ENCODE data around the gene PRKAG3. TPM values are rescaled to one million over a fixed set of nuclear protein-coding genes. Genes with fewer than 3 reads are reported as not detected.
"Not testable (repeated sequence)": the region's sequence is repeated elsewhere in the genome, so short reads cannot be mapped to it uniquely, and the experiment has no call there.

PRKAG3 gene
- total RNA-seq, 3 donors from 2014 or later = not detected

DNA sequence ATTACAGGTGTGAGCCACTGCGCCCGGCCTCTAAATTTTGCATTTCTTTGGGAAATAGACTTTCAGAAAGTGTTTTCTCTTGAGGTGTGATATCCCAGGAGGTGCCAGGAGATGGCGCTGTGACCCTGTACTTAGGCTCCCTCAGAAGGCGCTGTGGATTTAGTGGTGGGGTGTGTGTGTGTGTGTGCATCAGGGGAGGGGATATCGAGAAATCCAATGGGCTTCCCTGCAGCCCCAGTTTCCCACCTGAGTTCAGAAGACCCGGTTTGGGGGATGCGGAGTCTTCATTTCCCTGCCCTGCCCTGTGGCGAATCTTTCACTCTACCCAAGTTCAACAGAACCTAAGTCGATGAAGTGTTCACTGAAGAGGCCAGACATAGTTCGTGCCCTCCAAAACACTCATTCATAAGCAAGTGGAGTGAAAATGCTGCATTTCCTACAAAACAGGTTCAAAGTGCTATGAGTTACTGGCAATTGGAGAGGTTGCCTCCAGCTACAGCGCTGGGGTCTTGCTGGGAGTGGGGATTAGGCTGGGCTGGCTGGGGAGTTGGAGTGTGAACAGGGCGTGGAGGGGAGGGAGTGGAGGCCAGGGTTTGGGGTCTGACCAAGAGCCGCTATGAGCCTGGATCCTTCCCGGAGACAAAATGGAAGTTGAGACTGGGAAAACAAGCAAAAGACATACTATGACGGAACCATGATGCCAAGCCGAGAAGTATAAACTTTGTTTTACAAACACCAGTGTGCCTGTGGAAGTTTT is 21.5 kb upstream of the PRKAG3 start:
- Histone ChIP-seq H3K4me3 (no peak overlapping the region), H3K27me3 (peaks cover 0 to 6% of the 10 kb centered on the region in 2 donors), H3K9me3 (no peaks in the 10 kb centered on the region), H3K4me1 (no peaks in the 10 kb centered on the region), H3K27ac (no peak overlapping the region), H3K36me3 (no peaks in the 10 kb centered on the region)
- no peak for TF ChIP-seq POLR2AphosphoS5 (IDR thresholded peaks at IDR 0.05)
- no peak for TF ChIP-seq POLR2A (IDR thresholded peaks at IDR 0.05)
- TF ChIP-seq, protein P1, sequence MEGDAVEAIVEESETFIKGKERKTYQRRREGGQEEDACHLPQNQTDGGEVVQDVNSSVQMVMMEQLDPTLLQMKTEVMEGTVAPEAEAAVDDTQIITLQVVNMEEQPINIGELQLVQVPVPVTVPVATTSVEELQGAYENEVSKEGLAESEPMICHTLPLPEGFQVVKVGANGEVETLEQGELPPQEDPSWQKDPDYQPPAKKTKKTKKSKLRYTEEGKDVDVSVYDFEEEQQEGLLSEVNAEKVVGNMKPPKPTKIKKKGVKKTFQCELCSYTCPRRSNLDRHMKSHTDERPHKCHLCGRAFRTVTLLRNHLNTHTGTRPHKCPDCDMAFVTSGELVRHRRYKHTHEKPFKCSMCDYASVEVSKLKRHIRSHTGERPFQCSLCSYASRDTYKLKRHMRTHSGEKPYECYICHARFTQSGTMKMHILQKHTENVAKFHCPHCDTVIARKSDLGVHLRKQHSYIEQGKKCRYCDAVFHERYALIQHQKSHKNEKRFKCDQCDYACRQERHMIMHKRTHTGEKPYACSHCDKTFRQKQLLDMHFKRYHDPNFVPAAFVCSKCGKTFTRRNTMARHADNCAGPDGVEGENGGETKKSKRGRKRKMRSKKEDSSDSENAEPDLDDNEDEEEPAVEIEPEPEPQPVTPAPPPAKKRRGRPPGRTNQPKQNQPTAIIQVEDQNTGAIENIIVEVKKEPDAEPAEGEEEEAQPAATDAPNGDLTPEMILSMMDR (IDR thresholded peaks at IDR 0.05) = peak; percentile 59 to 80 (median 67)
- intact Hi-C loops (cut with DNase I; ENCODE audit: low total_unique reads) = loop anchor here (10.0 kb wide), 1 partner anchor 148 kb away; no protein-coding TSS in a partner anchor
- peak; percentile 38 to 62 for DNase-seq (ENCODE audit: low spot score in 2 of 2)

DNA sequence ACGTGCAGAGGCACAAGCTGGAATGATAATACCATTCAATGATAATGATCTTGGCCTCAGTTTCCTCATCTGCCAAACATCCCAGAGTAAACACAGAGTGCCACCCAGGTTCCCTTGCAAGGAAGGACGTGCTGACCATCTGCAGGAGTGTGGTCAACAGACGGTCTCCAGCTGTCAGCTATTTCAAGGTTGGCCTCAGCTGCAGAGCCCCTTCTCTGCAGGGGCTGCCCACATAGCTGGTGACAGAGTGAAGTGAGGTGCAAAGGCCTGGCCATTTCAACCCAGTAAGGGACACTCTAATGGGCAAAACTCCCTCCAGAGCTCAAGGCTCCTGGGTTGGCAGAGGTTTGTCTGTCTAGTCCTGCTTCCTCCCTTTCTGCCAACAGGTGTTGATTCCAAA is 19.7 kb upstream of the PRKAG3 start:
- Histone ChIP-seq H3K9me3 (no peaks in the 10 kb centered on the region), H3K4me3 (no peak overlapping the region), H3K4me1 (no peaks in the 10 kb centered on the region), H3K27ac (no peak overlapping the region), H3K36me3 (no peaks in the 10 kb centered on the region), H3K27me3 (peaks cover 0 to 6% of the 10 kb centered on the region in 2 donors)
- intact Hi-C loops (cut with DNase I; ENCODE audit: low total_unique reads) = loop anchor here (10.0 kb wide), 1 partner anchor 146 kb away; no protein-coding TSS in a partner anchor
- TF ChIP-seq POLR2AphosphoS5 (IDR thresholded peaks at IDR 0.05) (no peak), POLR2A (IDR thresholded peaks at IDR 0.05) (no peak)
- TF ChIP-seq, protein P1 (IDR thresholded peaks at IDR 0.05) = no peak
- DNase-seq (ENCODE audit: low spot score in 2 of 2) = no peak

DNA sequence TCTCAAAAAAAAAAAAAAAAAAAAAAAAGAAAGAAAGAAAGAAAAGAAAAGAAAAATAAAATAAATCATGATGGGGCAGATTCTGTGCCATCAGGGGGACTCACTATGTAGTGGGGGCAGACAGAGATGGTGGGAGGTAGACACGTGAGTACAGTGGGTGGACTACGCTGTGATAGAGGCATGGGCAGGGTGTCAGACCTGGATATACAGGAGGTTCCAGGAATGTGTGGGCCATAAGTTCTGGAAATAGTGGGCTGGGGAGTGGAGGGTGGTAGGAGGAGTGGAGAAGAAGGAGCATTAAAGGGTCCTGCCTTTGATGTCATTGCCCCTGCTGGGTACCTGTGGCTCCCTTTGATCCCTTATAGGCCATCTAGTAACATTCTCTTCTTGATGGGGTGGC is 19.2 kb upstream of the PRKAG3 start:
- no peaks in the 10 kb centered on the region for H3K36me3 ChIP-seq
- H3K4me3 ChIP-seq = no peak overlapping the region
- DNase-seq (ENCODE audit: low spot score in 2 of 2) = no peak
- no peaks in the 10 kb centered on the region for H3K4me1 ChIP-seq
- intact Hi-C loops (cut with DNase I; ENCODE audit: low total_unique reads) = loop anchor here (10.0 kb wide), 1 partner anchor 146 kb away; no protein-coding TSS in a partner anchor
- TF ChIP-seq POLR2AphosphoS5 (IDR thresholded peaks at IDR 0.05) (no peak), POLR2A (IDR thresholded peaks at IDR 0.05) (no peak)
- TF ChIP-seq, protein P1 (IDR thresholded peaks at IDR 0.05) = no peak
- no peak overlapping the region for H3K27ac ChIP-seq
- no peaks in the 10 kb centered on the region for H3K9me3 ChIP-seq
- H3K27me3 ChIP-seq = peaks cover 0 to 6% of the 10 kb centered on the region in 2 donors

DNA sequence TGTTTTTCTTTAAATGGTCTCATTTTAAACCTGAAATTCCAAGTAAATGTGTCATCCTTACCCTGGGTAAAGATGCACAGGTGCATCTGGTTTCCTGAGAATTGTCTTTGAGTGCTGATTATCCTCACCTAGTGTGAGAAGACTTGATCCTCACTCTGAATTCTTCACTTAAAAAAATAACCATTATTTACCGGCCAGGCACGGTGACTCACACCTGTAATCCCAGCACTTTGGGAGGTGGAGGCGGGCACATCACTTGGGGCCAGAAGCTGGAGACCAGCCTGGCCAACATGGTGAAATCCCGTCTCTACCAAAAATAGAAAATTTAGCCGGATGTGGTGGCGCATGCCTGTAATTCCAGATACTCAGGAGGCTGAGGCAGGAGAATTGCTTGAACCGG is 18.1 kb upstream of the PRKAG3 start:
- no peak for TF ChIP-seq POLR2A (IDR thresholded peaks at IDR 0.05)
- TF ChIP-seq POLR2AphosphoS5 (IDR thresholded peaks at IDR 0.05) = no peak
- TF ChIP-seq, protein P1 (IDR thresholded peaks at IDR 0.05) = no peak
- intact Hi-C loops (cut with DNase I; ENCODE audit: low total_unique reads) = loop anchor here (10.0 kb wide), 1 partner anchor 145 kb away; no protein-coding TSS in a partner anchor
- no peaks in the 10 kb centered on the region for H3K9me3 ChIP-seq
- H3K27ac ChIP-seq = no peak overlapping the region
- no peak for DNase-seq (ENCODE audit: low spot score in 2 of 2)
- no peak overlapping the region for H3K4me3 ChIP-seq
- H3K36me3 ChIP-seq = no peaks in the 10 kb centered on the region
- peaks cover 0 to 6% of the 10 kb centered on the region in 2 donors for H3K27me3 ChIP-seq
- no peaks in the 10 kb centered on the region for H3K4me1 ChIP-seq

DNA sequence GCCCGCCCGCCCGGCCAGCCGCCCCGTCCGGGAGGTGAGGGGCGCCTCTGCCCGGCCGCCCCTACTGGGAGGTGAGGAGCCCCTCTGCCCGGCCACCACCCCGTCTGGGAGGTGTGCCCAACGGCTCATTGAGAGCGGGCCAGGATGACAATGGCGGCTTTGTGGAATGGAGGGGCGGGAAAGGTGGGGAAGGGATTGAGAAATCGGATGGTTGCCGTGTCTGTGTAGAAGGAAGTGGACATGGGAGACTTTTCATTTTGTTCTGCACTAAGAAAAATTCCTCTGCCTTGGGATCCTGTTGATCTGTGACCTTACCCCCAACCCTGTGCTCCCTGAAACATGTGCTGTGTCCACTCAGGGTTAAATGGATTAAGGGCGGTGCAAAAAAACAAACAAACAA is 15.4 kb upstream of the PRKAG3 start:
- H3K36me3 ChIP-seq, H3K27ac ChIP-seq: not testable (repeated sequence)

DNA sequence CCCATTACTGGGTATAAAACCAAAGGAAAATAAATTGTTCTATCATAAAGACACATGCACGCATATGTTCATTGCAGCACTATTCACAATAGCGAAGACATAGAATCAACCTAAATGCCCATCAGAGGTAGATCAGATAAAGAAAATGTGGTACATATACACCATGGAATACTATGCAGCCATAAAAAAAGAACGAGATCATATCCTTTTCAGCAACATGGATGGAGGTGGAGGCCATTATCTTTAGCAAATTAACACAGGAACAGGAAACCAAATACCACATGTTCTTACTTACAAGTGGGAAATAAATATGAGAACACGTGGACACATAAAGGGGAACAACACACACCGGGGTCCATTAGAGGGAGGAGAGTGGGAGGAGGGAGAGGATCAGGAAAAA is 12.7 kb upstream of the PRKAG3 start:
- intact Hi-C loops (cut with DNase I; ENCODE audit: low total_unique reads) = not testable (repeated sequence)

More for the DNA sequence above, 15.4 kb upstream of the PRKAG3 start:
- H3K9me3 ChIP-seq; H3K27me3 ChIP-seq; intact Hi-C loops (cut with DNase I; ENCODE audit: low total_unique reads); H3K4me3 ChIP-seq; H3K4me1 ChIP-seq; DNase-seq (ENCODE audit: low spot score in 2 of 2): not testable (repeated sequence)

More for the DNA sequence above, 12.7 kb upstream of the PRKAG3 start:
- H3K27ac ChIP-seq; H3K27me3 ChIP-seq; DNase-seq (ENCODE audit: low spot score in 2 of 2); H3K9me3 ChIP-seq; H3K4me1 ChIP-seq; H3K4me3 ChIP-seq; H3K36me3 ChIP-seq: not testable (repeated sequence)
